MCF 10A (cell line): ENCODE data around the gene HTRA3. TPM values are rescaled to one million over a fixed set of nuclear protein-coding genes. Genes with fewer than 3 reads are reported as not detected.

Experiments
- BruUV-seq: library from RNA; stranded (reverse); fragments of 400-500 nt; replicated peaks from 2 replicates; lab custom pipeline; 2021; lab: Mats Ljungman, UMichigan
- CTCF ChIA-PET: fragments of 300-600 bp; sonication (Branson Sonifier 250); formaldehyde crosslinking; extraction: SDS; loops from one replicate; lab custom pipeline; 2021; ENCODE audit warnings: antibody characterized with exemption, inconsistent platforms; lab: Yijun Ruan, JAX
- POLR2A ChIA-PET: fragments of 300-600, 350-650 bp; sonication (Branson Sonifier 250); formaldehyde crosslinking; extraction: SDS; loops from one replicate; lab custom pipeline; 2020; ENCODE audit warnings: antibody characterized with exemption, inconsistent platforms; lab: Yijun Ruan, JAX
- DNase-seq: peaks from one replicate; pipeline ENCODE4 v3.0.0-alpha.2; 2018; ENCODE audit not compliant: unreplicated experiment
- H3K27ac Mint-ChIP-seq: one replicate; pipeline ENCODE4 v1.8.0; 2022; ENCODE audit warnings: mild to moderate bottlenecking, low read depth, mixed read lengths; ENCODE audit not compliant: unreplicated experiment
- H3K27me3 Mint-ChIP-seq: one replicate; pipeline ENCODE4 v1.8.0; 2022; ENCODE audit warnings: mixed read lengths; ENCODE audit not compliant: insufficient read depth, unreplicated experiment
- H3K36me3 Mint-ChIP-seq: one replicate; pipeline ENCODE4 v1.8.0; 2022; ENCODE audit warnings: mild to moderate bottlenecking, moderate library complexity, mixed read lengths; ENCODE audit not compliant: insufficient read depth, unreplicated experiment
- H3K4me1 Mint-ChIP-seq: one replicate; pipeline ENCODE4 v1.8.0; 2022; ENCODE audit warnings: mixed read lengths; ENCODE audit not compliant: insufficient read depth, unreplicated experiment
- H3K4me3 Mint-ChIP-seq: one replicate; pipeline ENCODE4 v1.8.0; 2022; ENCODE audit warnings: mild to moderate bottlenecking, moderate library complexity, mixed read lengths; ENCODE audit not compliant: unreplicated experiment
- H3K9me3 Mint-ChIP-seq: one replicate; pipeline ENCODE4 v1.8.0; 2022; ENCODE audit warnings: mixed read lengths; ENCODE audit not compliant: unreplicated experiment
- CTCF ChIP-seq: fragments of 200-600 bp; IDR thresholded peaks from one replicate; pipeline ENCODE4 v1.8.0; 2022; ENCODE audit warnings: antibody characterized with exemption, mild to moderate bottlenecking; ENCODE audit not compliant: unreplicated experiment
- intact Hi-C: fragments of 100-400 bp; cut with micrococcal nuclease; formaldehyde crosslinking; loops from 2 replicates; pipeline ENCODE4 v1.14.1; 2022
- total RNA-seq: library from RNA; stranded (reverse); gene quantifications from 2 replicates; pipeline ENCODE4 v1.2.3, GENCODE V29; 2022

Gene HTRA3
- total RNA-seq, 1 experiment from 2014 or later: not detected

GRCh38 chr4:8238036-8238511, 31.5 kb upstream of the HTRA3 start:
- no peak for TF ChIP-seq CTCF
- Mint-ChIP-seq H3K36me3 (peaks cover 9% of the 10 kb centered on the region), H3K4me3 (no peak overlapping the region), H3K9me3 (no peaks in the 10 kb centered on the region), H3K27me3 (no peaks in the 10 kb centered on the region), H3K27ac (no peak overlapping the region), H3K4me1 (no peaks in the 10 kb centered on the region)
- CTCF ChIA-PET: interaction anchor here (0.5 to 1.3 kb wide), 4 partner anchors 12 to 208 kb away, joined by 3 to 7 read pairs (median 4); no protein-coding TSS in a partner anchor
- POLR2A ChIA-PET: no interaction called here
- BruUV-seq: no TSS peak
- intact Hi-C loops: no loop called here
- peak; percentile 58 for DNase-seq

GRCh38 chr4:8238515-8239053, 31.0 kb upstream of the HTRA3 start:
- no peaks in the 10 kb centered on the region for H3K27me3 Mint-ChIP-seq
- H3K4me3 Mint-ChIP-seq: no peak overlapping the region
- DNase-seq: no peak
- peaks cover 9% of the 10 kb centered on the region for H3K36me3 Mint-ChIP-seq
- ChIA-PET POLR2A (no interaction called here), CTCF (interaction anchor here (0.5 to 1.0 kb wide), 3 partner anchors 62 to 207 kb away, joined by 3 to 4 read pairs (median 3); no protein-coding TSS in a partner anchor)
- H3K4me1 Mint-ChIP-seq: no peaks in the 10 kb centered on the region
- intact Hi-C loops: no loop called here
- no TSS peak for BruUV-seq
- H3K27ac Mint-ChIP-seq: no peak overlapping the region
- TF ChIP-seq CTCF: peak; percentile 23
- H3K9me3 Mint-ChIP-seq: no peaks in the 10 kb centered on the region

GRCh38 chr4:8239226-8239625, 30.3 kb upstream of the HTRA3 start:
- Mint-ChIP-seq H3K27ac (no peak overlapping the region), H3K4me3 (no peak overlapping the region), H3K9me3 (no peaks in the 10 kb centered on the region), H3K36me3 (peaks cover 9% of the 10 kb centered on the region), H3K27me3 (no peaks in the 10 kb centered on the region), H3K4me1 (no peaks in the 10 kb centered on the region)
- intact Hi-C loops: no loop called here
- DNase-seq: no peak
- no peak for TF ChIP-seq CTCF
- BruUV-seq: no TSS peak
- ChIA-PET CTCF (interaction anchor here (0.7 kb wide), 1 partner anchor 84 kb away, joined by 3 read pairs; no protein-coding TSS in a partner anchor), POLR2A (no interaction called here)

GRCh38 chr4:8239661-8240060, 29.9 kb upstream of the HTRA3 start:
- Mint-ChIP-seq H3K4me3 (no peak overlapping the region), H3K36me3 (peaks cover 9% of the 10 kb centered on the region), H3K4me1 (no peaks in the 10 kb centered on the region), H3K27me3 (no peaks in the 10 kb centered on the region), H3K27ac (no peak overlapping the region), H3K9me3 (no peaks in the 10 kb centered on the region)
- TF ChIP-seq CTCF: no peak
- no peak for DNase-seq
- POLR2A ChIA-PET: no interaction called here
- CTCF ChIA-PET: interaction anchor here (1.2 kb wide), 1 partner anchor 169 kb away, joined by 5 read pairs; no protein-coding TSS in a partner anchor
- no TSS peak for BruUV-seq
- intact Hi-C loops: no loop called here
